CD4-positive, alpha-beta T cell treated with Interleukin-17A for 1 hour (primary cell): ENCODE results near the gene BRINP1.
"Not testable (repeated sequence)": the region's sequence is repeated elsewhere in the genome, so short reads cannot be mapped to it uniquely, and the experiment has no call there.

Source experiments
- DNase-seq: peaks from one replicate; pipeline ENCODE4 v3.0.0-alpha.2; 2020

Gene BRINP1

GRCh38 chr9:119184265-119184936, 184.8 kb downstream of the BRINP1 start:
- DNase-seq, result no peak

- DNase-seq, result no peak
These were observed 187.7 kb downstream of the BRINP1 start for GRCh38 chr9:119181561-119181960.

GRCh38 chr9:119180897-119181296, 188.3 kb downstream of the BRINP1 start:
- no peak for DNase-seq

GRCh38 chr9:119179701-119180100, 189.5 kb downstream of the BRINP1 start:
- no peak for DNase-seq

GRCh38 chr9:119177196-119177595, 192.0 kb downstream of the BRINP1 start:
- no peak for DNase-seq

- no peak for DNase-seq
These were observed 193.7 kb downstream of the BRINP1 start for GRCh38 chr9:119175581-119175980.

GRCh38 chr9:119169222-119169621, 200.0 kb downstream of the BRINP1 start:
- DNase-seq, result not testable (repeated sequence)

GRCh38 chr9:119167876-119168275, 201.4 kb downstream of the BRINP1 start:
- DNase-seq, result no peak

- no peak for DNase-seq
These were observed 202.0 kb downstream of the BRINP1 start for GRCh38 chr9:119167267-119167666.

- no peak for DNase-seq
These were observed 203.1 kb downstream of the BRINP1 start for GRCh38 chr9:119166096-119166495.

- no peak for DNase-seq
These were observed 204.1 kb downstream of the BRINP1 start for GRCh38 chr9:119165131-119165530.

GRCh38 chr9:119164716-119165115, 204.5 kb downstream of the BRINP1 start:
- DNase-seq, result no peak

GRCh38 chr9:119160551-119160950, 208.7 kb downstream of the BRINP1 start:
- DNase-seq, result no peak

- no peak for DNase-seq
These were observed 209.8 kb downstream of the BRINP1 start for GRCh38 chr9:119159386-119159785.

GRCh38 chr9:119157196-119157595, 212.0 kb downstream of the BRINP1 start:
- DNase-seq, result no peak

- DNase-seq, result no peak
These were observed 212.9 kb downstream of the BRINP1 start for GRCh38 chr9:119156354-119156753.

- no peak for DNase-seq
These were observed 214.7 kb downstream of the BRINP1 start for GRCh38 chr9:119154527-119154926.

GRCh38 chr9:119153402-119153801, 215.8 kb downstream of the BRINP1 start:
- no peak for DNase-seq

GRCh38 chr9:119148855-119149254, 220.4 kb downstream of the BRINP1 start:
- DNase-seq, result no peak

- DNase-seq, result no peak
These were observed 231.8 kb downstream of the BRINP1 start for GRCh38 chr9:119137479-119137878.

- no peak for DNase-seq
These were observed 243.2 kb downstream of the BRINP1 start for GRCh38 chr9:119126040-119126439.

GRCh38 chr9:119121899-119122298, 247.3 kb downstream of the BRINP1 start:
- DNase-seq, result no peak

- no peak for DNase-seq
These were observed 251.8 kb downstream of the BRINP1 start for GRCh38 chr9:119117409-119117808.
